HepG2 (cell line): ENCODE results near the gene RNF149. TPM values are rescaled to one million over a fixed set of nuclear protein-coding genes. Genes with fewer than 3 reads are reported as not detected.

Source experiments
- AHR ChIP-seq: IDR thresholded peaks from 2 replicates; pipeline ENCODE4 v1.6.1; 2018; ENCODE audit warnings: missing genetic modification reagents, missing compliant biosample characterization
- NFE2L1 ChIP-seq: sonication (generic); formaldehyde crosslinking; IDR thresholded peaks from 2 replicates; pipeline ENCODE4 v1.4.0; 2020; ENCODE audit warnings: missing genetic modification reagents, mild to moderate bottlenecking, borderline replicate concordance
- ZNF672 ChIP-seq: sonication (generic); formaldehyde crosslinking; IDR thresholded peaks from 2 replicates; pipeline ENCODE4 v1.8.1; 2022; ENCODE audit warnings: missing genetic modification reagents
- polyA plus RNA-seq, 8 experiments: library from polyadenylated mRNA; depleted of rRNA in 3 of 8; stranded (reverse) in 7 of 8; unstranded in 1 of 8; fragments of >200 nt; fragmentation: Illumina TruSeq in 4 of 8; extraction: Trizol in 4 of 8; gene quantifications; 2 replicates each; pipeline versions ENCODE4 v1.2.1 to v1.2.3, GENCODE V29; 2011 to 2016; ENCODE audit warnings: low read depth in 4 of 8, missing spikeins in 1 of 8, mixed read lengths in 1 of 8; ENCODE audit not compliant: insufficient read depth in 1 of 8
- total RNA-seq, 5 experiments: library from RNA; depleted of rRNA; stranded (reverse); fragments of >200 nt; fragmentation: Illumina TruSeq; extraction: Trizol; gene quantifications; 2 replicates each; pipeline ENCODE4 v1.2.3, GENCODE V29; 2016; ENCODE audit warnings: low read depth in 1 of 5
- TF ChIP-seq, protein P1 (sequence below): sonication (generic); formaldehyde crosslinking; IDR thresholded peaks from 2 replicates; pipeline ENCODE4 v1.8.0; 2022; ENCODE audit warnings: low read depth, missing genetic modification reagents
- TF ChIP-seq, protein P2 (sequence below): sonication (generic); formaldehyde crosslinking; IDR thresholded peaks from 2 replicates; pipeline ENCODE4 v1.5.1; 2020; ENCODE audit warnings: mild to moderate bottlenecking, missing genetic modification reagents, borderline replicate concordance
- TF ChIP-seq, protein P3 (sequence below): sonication (generic); formaldehyde crosslinking; IDR thresholded peaks from 2 replicates; pipeline ENCODE4 v1.5.0; 2020; ENCODE audit warnings: missing genetic modification reagents
- TF ChIP-seq, protein P4 (sequence below): sonication (generic); formaldehyde crosslinking; IDR thresholded peaks from 2 replicates; pipeline ENCODE4 v1.4.0; 2020; ENCODE audit warnings: mild to moderate bottlenecking, missing genetic modification reagents
- TF ChIP-seq, protein P5 (sequence below): sonication (generic); formaldehyde crosslinking; conservative IDR thresholded peaks from 2 replicates; pipeline ENCODE4 v1.4.0; 2020; ENCODE audit warnings: missing genetic modification reagents

The RNF149 gene
- total and polyA plus RNA-seq, 2 of the 13 experiments (the other 11 are each of a cell fraction or from before 2014, with no cell fraction given): 87.6 to 109 TPM

DNA sequence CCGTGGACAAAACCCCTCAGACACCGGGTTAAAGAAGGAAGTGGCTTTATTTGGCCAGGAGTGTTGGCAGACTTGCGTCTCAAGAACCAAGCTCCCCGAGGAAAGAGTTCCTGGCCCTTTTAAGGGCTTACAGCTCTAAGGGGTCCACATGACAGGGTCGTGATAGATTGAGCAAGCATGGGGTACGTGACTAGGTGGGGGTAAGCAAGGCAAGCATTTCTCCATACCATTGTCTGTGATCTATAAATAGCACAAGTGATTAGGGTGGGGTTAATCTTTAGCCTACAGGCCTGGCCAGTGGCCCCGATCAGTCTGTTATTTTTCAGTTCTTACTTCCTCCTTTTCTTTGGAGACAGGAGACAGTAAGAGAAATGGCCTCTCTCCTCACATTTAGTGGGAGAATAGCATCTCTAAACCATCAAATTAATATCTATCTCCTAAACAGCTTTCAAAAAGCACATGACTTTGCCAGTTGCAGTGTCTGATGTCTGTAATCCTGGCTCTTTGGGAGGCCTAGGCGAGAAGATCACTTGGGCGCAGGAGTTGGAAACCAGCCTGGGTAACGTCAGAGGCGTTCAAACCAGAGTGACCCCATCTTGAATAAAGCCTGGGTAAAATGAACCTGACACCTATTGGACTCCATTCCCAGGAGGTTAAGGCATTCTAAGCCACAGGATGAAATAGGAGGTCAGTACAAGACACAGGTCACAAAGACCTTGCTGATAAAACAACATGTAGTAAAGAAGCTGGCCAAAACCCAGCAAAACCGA is 74.1 kb downstream of the RNF149 start (continued):
- TF ChIP-seq, protein P1, sequence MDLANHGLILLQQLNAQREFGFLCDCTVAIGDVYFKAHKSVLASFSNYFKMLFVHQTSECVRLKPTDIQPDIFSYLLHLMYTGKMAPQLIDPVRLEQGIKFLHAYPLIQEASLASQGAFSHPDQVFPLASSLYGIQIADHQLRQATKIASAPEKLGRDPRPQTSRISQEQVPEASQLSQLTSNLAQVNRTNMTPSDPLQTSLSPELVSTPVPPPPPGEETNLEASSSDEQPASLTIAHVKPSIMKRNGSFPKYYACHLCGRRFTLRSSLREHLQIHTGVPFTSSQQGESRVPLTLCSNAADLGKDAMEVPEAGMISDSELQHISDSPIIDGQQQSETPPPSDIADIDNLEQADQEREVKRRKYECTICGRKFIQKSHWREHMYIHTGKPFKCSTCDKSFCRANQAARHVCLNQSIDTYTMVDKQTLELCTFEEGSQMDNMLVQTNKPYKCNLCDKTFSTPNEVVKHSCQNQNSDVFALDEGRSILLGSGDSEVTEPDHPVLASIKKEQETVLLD (CRISPR knock-in tag): no peak
- TF ChIP-seq, protein P2, sequence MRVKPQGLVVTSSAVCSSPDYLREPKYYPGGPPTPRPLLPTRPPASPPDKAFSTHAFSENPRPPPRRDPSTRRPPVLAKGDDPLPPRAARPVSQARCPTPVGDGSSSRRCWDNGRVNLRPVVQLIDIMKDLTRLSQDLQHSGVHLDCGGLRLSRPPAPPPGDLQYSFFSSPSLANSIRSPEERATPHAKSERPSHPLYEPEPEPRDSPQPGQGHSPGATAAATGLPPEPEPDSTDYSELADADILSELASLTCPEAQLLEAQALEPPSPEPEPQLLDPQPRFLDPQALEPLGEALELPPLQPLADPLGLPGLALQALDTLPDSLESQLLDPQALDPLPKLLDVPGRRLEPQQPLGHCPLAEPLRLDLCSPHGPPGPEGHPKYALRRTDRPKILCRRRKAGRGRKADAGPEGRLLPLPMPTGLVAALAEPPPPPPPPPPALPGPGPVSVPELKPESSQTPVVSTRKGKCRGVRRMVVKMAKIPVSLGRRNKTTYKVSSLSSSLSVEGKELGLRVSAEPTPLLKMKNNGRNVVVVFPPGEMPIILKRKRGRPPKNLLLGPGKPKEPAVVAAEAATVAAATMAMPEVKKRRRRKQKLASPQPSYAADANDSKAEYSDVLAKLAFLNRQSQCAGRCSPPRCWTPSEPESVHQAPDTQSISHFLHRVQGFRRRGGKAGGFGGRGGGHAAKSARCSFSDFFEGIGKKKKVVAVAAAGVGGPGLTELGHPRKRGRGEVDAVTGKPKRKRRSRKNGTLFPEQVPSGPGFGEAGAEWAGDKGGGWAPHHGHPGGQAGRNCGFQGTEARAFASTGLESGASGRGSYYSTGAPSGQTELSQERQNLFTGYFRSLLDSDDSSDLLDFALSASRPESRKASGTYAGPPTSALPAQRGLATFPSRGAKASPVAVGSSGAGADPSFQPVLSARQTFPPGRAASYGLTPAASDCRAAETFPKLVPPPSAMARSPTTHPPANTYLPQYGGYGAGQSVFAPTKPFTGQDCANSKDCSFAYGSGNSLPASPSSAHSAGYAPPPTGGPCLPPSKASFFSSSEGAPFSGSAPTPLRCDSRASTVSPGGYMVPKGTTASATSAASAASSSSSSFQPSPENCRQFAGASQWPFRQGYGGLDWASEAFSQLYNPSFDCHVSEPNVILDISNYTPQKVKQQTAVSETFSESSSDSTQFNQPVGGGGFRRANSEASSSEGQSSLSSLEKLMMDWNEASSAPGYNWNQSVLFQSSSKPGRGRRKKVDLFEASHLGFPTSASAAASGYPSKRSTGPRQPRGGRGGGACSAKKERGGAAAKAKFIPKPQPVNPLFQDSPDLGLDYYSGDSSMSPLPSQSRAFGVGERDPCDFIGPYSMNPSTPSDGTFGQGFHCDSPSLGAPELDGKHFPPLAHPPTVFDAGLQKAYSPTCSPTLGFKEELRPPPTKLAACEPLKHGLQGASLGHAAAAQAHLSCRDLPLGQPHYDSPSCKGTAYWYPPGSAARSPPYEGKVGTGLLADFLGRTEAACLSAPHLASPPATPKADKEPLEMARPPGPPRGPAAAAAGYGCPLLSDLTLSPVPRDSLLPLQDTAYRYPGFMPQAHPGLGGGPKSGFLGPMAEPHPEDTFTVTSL (CRISPR knock-in tag): no peak
- TF ChIP-seq AHR (CRISPR knock-in tag) (no peak), NFE2L1 (CRISPR knock-in tag) (no peak), ZNF672 (CRISPR knock-in tag) (no peak)
- TF ChIP-seq, protein P3, sequence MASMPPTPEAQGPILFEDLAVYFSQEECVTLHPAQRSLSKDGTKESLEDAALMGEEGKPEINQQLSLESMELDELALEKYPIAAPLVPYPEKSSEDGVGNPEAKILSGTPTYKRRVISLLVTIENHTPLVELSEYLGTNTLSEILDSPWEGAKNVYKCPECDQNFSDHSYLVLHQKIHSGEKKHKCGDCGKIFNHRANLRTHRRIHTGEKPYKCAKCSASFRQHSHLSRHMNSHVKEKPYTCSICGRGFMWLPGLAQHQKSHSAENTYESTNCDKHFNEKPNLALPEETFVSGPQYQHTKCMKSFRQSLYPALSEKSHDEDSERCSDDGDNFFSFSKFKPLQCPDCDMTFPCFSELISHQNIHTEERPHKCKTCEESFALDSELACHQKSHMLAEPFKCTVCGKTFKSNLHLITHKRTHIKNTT (CRISPR knock-in tag): no peak
- TF ChIP-seq, protein P4, sequence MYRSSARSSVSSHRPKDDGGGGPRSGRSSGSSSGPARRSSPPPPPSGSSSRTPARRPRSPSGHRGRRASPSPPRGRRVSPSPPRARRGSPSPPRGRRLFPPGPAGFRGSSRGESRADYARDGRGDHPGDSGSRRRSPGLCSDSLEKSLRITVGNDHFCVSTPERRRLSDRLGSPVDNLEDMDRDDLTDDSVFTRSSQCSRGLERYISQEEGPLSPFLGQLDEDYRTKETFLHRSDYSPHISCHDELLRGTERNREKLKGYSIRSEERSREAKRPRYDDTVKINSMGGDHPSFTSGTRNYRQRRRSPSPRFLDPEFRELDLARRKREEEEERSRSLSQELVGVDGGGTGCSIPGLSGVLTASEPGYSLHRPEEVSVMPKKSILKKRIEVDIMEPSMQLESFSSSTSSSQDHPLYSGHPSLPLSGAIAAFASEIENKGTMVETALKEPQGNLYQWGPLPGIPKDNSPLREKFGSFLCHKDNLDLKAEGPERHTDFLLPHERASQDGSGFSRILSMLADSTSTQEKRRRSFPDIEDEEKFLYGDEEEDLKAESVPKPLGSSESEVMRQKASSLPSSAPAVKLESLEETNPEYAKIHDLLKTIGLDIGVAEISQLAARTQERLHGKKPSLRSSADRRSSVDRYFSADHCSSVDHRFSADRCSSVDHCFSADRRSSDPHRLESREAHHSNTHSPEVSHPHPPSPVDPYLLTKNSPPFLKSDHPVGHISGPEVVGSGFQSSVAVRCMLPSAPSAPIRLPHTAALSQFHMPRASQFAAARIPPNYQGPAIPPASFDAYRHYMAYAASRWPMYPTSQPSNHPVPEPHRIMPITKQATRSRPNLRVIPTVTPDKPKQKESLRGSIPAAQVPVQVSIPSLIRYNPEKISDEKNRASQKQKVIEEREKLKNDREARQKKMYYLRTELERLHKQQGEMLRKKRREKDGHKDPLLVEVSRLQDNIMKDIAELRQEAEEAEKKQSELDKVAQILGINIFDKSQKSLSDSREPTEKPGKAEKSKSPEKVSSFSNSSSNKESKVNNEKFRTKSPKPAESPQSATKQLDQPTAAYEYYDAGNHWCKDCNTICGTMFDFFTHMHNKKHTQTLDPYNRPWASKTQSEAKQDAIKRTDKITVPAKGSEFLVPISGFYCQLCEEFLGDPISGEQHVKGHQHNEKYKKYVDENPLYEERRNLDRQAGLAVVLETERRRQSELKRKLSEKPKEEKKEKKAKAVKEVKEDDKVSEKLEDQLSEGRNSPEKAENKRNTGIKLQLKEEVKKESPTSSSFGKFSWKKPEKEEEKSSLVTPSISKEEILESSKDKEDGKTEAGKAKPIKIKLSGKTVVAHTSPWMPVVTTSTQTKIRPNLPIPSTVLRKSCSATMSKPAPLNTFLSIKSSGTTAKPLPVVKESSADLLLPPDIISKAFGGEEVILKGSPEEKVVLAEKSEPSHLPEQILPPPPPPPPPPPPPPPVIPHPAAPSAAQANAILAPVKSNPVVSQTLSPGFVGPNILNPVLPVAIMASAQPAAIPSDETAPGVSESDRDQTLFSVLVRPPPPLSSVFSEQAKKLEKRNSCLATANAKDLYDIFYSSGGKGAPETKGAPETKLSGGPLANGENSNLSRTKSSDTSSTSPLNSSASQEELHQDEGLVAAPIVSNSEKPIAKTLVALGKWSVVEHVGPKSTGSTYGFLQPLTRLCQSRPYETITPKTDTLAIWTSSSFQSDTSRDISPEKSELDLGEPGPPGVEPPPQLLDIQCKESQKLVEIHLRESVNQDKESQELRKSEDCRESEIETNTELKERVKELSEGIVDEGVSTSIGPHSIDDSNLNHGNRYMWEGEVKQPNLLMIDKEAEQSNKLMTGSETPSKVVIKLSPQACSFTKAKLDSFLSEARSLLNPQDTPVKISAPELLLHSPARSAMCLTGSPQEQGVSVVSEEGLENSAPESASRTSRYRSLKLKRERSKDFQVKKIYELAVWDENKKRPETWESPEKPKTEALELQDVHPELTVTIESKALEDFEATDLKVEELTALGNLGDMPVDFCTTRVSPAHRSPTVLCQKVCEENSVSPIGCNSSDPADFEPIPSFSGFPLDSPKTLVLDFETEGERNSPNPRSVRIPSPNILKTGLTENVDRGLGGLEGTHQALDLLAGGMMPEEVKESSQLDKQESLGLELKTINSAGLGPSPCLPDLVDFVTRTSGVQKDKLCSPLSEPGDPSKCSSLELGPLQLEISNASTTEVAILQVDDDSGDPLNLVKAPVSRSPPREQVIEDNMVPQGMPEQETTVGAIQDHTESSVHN (CRISPR knock-in tag): no peak
- TF ChIP-seq, protein P5, sequence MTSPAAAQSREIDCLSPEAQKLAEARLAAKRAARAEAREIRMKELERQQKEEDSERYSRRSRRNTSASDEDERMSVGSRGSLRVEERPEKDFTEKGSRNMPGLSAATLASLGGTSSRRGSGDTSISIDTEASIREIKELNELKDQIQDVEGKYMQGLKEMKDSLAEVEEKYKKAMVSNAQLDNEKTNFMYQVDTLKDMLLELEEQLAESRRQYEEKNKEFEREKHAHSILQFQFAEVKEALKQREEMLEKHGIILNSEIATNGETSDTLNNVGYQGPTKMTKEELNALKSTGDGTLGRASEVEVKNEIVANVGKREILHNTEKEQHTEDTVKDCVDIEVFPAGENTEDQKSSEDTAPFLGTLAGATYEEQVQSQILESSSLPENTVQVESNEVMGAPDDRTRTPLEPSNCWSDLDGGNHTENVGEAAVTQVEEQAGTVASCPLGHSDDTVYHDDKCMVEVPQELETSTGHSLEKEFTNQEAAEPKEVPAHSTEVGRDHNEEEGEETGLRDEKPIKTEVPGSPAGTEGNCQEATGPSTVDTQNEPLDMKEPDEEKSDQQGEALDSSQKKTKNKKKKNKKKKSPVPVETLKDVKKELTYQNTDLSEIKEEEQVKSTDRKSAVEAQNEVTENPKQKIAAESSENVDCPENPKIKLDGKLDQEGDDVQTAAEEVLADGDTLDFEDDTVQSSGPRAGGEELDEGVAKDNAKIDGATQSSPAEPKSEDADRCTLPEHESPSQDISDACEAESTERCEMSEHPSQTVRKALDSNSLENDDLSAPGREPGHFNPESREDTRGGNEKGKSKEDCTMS (CRISPR knock-in tag): no peak
